Mammary epithelial cell (primary cell): ENCODE results near the gene L1CAM.

Experiments
- CTCF ChIP-seq, 2 donors: IDR thresholded peaks in 1 of 2; conservative IDR thresholded peaks in 1 of 2; 2 replicates each; pipeline ENCODE4 v1.5.1; 2011 to 2012; ENCODE audit warnings: inconsistent platforms in 2 of 2, low read length in 2 of 2, mild to moderate bottlenecking in 2 of 2, control low read depth in 1 of 2, low read depth in 1 of 2; ENCODE audit not compliant: insufficient read depth in 1 of 2; ENCODE audit errors: extremely low read depth in 1 of 2
- EZH2 ChIP-seq: IDR thresholded peaks from 2 replicates; pipeline ENCODE4 v1.6.1; 2012; ENCODE audit warnings: low read length, inconsistent platforms, borderline replicate concordance

- TF ChIP-seq CTCF (conservative IDR thresholded peaks at IDR 0.05 in 1 of 2, IDR thresholded peaks at IDR 0.05 in 1 of 2; ENCODE audit: extremely low read depth in 1 of 2, insufficient read depth in 1 of 2, low read depth in 1 of 2, low read length in 2 of 2): no peak
- TF ChIP-seq EZH2: no peak
Measured at GRCh38 chrX:153875391-153876111, 10.4 kb downstream of the L1CAM start.
